Islet of Langerhans (tissue), 1 donor: ENCODE measurements around the gene MAP3K1.
"Not testable (repeated sequence)": the region's sequence is repeated elsewhere in the genome, so short reads cannot be mapped to it uniquely, and the experiment has no call there.

Source experiments
- FAIRE-seq: peaks from one replicate; lab custom pipeline; 2011; peaks lifted over from hg19 to GRCh38; lab: Jason Lieb, UNC

The MAP3K1 gene

DNA sequence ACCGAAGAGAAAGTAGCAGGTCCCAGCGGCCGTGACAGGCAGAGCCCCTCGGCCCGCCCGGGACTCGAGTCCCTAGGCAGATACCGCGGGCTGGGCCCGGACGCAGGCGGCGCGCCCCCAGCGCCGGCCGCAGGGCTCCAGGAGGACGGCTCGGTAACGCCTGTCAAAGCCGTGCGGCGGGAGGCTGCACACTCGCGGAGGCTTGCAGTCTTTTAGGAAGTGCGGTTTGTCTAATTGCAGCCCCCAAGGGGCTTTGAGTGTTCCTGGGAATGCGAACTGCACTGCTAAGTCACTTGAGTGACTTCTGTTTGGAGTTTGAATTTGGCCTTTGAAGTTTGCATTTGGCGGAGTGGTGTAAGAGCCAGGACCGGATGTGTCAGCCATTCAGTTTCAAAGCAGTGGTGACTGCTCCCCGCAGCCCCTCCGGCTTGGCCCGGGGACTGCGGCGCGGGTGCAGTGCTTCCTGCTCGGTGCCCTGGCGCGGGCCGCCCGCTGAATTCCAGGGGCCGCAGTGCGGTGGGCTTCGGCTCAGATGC lies 1.3 kb downstream of the MAP3K1 start:
- no peak for FAIRE-seq

DNA sequence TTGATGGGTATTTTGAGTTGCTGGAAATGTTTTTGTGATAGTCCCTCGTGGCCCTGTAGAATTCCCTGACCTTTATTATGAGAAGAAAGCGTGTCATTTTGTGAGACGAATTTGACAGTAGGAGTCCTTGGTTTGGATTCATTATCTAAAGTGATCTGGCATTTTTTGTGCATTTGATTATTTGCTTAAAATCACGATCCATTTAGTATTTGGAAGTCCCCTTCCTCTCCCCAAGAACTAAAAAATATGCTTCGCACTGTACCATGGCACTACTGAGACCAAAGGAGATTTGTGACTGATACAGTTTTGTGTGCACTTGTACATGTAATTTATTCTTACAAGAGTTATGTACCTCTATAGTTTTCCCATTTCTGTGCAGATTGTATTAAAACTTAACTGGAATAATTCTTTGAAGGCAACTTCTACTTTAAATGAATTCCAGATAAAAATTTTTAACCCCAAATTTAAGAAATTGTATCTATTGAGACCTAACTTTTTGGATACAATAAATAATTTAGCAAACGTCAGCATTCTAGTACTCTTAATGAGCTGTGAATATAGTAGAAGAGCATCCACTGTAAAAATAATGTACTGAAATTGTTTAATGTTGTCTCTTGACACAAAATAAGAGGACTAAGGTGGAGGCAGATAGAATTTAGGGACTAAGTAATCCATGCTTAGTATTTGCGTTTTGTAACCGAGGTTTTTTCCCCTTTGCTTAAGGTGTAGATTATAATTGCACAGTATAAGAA lies 2.1 kb downstream of the MAP3K1 start:
- FAIRE-seq, result no peak

DNA sequence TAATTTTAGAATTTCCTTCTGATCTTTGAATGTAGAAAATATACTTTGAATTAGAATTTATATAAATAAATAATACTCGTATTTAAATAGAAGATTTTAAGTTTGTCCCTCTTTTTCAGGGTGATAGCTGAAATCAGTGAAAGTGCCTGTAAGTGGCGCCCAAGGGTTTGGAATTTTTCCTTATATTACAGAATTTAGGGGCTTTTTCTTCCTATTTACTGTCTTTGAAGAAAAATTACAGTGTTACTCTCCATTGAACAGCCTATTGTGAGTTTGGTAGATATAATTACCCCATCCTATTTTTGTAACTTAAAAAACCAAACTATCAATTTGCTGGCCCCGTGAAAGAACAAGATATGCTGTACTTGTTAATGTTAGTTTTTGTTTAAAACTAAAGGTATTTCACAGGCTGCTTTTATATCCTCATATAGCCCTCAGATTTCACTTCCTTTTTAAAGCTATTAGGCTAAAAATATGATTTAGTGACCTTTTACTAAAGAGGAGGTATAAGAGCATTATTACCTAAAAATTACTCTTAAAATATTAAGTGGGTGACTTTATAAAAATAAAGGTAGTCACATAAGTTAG lies 3.2 kb downstream of the MAP3K1 start:
- FAIRE-seq, result no peak

DNA sequence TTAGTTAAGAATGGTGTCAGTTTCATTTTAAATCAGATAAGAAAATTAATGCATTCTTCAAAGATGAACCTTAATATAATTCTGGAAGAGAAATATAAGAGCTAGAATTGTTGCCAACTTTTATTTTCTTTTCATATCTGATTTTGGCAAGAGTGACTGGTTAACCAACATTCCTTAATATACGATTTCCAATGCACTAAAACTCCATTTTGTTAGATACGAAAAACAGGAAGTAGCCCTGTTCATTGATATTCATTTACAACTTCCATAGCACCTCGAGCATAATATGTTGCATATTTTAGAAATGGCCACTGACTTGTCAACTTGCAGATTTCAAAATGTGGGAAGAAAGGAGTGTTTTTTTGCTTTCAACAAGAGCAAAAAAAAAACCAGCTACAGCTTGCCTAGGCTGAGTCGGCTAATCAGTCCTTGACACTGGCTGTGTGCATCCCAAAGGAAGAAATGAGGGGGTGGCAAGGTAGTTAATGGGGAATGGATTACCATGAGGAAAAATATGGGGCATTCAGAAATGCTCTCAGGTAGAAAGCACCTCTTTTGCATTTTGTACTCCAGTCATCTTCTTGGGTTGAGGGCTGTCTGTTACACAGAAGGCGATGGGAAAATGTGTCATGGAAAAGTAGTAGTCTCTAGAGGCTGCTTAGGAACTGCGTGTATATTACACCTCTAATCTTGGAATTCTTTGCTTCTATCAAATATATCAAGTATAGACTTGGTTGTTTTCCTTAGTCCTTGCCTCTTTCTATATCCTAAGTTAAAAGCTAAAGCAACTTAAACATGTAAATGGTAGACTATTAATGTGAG lies 3.9 kb downstream of the MAP3K1 start:
- FAIRE-seq, result no peak

DNA sequence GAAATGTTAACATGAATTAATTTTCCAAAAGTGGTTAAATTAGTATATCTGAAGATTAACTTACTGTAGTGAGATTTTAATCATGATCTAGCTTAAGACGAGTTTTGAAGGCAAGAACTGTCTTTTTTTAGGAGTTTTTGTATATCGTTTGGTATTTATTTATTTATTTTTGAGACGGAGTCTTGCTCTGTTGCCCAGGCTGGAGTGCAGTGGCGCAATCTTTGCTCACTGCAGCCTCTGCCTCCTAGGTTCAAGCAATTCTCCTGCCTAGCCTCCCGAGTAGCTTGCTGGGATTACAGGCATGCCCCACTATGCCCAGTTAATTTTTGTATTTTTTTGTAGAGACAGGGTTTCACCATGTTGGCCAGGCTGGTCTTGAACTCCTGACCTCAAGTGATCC lies 6.5 kb downstream of the MAP3K1 start:
- not testable (repeated sequence) for FAIRE-seq

DNA sequence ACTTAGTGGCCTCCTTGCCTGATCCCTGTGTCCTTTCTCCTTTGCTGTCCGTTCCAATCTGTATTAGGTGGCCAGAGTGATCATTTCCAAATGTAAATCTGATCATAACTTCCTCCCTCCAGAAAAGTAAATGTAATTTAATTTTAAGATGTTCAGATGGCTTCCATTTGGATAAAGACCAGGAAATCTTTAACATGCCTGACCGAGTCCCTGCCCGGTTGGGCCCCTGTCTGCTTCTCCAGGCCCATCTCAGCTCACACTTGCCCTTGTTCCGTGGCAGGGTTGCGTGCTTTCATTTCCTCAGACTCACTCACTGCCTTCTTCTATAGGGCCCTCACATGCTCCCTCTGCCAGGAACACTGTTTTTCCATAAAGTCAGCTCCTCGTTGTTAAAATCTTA lies 7.6 kb downstream of the MAP3K1 start:
- no peak for FAIRE-seq

DNA sequence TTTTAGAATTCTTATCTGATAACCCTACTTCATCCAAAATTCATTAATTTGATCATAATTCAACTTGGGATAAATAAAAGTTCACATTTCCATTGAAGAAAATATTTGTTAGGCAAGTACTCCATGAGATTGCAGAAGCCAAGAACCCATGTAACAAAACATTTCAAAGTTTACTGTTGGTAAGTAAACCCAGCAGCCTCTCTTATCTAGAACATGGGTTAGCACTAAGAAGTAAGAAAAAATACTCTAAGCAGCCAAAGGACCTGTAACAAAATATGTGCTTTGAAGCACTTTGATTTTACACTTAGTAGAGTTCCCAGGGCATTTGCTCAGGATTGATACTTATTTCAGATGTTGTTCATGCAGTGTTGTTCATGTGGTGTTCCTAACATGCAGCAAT lies 8.7 kb downstream of the MAP3K1 start:
- no peak for FAIRE-seq

DNA sequence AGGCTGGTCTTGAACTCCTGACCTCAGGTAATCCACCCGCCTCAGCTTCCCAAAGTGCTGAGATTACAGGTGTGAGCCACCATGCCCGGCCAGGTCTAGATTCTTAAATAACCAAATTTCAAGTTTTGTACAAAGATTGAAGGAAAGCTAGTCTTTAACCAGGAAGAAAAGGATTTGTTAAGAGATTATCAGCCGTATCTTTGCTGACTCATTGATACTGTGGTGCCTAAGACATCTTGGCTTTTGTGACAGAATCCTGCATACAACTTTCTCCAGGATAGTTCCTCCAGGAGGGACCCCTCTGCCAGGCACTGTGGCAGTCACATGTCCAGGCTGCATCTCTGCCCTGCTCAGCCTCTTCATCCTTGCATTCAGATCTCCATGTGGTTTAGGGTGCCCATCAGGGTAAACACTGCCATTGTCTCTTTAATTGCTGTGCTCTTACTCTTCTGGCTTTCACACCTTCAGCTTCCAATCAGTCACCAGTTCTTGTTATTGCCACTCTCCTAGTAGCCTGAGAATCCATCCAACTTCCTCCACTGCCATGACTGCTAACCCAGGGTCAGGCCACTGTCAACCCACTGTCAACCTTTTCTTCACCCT lies 10.0 kb downstream of the MAP3K1 start:
- FAIRE-seq, result no peak

DNA sequence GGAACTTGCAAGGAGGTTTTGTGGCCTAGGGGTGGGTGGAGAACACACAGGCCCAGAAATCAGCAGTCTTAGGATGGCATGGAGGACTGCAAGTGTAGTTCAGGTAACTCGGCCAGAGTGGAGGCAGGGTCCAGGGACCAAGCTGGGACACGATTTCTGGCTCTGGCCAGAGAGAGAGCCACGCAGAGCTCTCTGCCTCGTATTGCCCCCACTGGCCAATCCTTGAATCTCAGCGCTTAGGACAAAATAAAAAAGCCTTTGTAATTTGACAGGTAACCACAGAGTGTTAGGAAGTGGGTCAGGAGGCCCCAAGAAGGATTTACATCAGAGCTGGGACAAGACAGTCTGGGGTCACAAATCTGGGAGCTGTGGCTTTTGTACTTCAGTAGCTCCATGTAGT lies 11.7 kb downstream of the MAP3K1 start:
- FAIRE-seq, result no peak

DNA sequence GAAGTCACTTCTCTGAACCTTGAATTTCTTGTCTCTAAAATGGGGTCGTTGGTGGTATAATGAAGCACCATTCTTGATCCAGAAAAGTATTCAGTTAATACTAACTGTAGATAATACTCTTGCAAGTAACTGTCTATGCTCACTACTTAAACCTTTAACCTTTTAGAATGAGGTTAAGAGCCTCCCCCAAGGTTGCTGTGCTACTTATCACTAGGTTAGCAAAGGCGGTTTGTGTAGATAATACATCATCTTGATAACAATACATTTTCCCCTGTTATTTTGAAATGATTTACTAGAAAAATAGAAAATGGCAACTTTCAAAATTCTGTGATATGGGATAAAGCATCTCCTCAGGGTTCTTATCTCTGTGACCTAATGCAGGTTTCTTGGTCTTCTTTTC lies 12.6 kb downstream of the MAP3K1 start:
- FAIRE-seq, result no peak

DNA sequence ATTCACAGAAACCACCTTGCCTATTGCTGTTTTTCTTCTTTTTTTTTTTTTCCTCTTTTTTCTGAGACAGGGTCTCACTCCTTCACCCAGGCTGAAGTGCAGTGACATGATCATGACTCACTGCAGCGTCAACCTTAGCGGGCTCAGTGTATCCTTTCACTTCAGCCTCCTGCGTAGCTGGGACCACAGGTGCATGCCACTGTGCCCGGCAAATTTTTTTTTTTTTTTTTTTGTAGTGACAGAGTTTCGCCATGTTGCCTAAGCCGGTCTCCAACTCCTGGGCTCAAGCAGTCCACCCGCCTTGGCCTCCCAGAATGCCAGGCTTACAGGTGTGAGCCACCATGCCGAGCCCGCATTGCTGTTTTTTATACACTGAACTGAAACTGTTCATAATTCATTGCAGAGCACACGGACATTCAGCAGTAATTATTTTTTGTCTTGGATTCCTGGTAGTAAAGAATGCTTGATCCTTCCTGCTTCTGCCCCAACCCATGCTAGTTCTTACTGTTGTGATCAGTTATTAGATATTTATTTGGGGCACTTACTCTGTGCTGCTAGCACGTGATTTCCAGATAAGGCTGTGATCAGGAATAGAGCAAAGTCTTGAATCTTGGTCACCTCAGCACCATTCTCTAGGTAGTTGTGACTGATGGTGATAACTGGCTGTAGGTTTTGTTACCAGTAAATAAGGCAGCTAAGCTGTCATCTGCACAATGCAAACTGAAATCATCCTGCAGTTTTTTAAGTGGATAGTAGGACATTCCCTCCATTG lies 14.0 kb downstream of the MAP3K1 start:
- FAIRE-seq, result no peak

DNA sequence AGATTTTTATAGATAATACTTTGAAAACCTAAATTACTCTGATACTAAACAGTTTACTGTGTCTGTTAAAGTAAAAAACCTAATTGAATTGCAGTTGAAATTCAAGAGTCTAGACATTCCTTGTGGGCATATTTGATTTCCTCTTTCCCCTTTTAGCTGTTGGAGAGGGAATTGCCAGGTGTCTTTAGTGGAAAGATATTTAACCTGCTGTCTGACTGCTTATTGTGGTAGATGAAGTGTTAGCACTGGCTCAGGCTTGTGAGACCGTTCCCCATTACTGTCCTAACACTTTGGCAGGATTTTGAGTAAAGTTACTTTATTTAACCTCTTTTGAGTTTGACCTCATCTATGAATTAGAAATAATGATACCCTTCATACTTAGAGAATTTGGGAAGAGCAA lies 16.4 kb downstream of the MAP3K1 start:
- FAIRE-seq, result no peak

DNA sequence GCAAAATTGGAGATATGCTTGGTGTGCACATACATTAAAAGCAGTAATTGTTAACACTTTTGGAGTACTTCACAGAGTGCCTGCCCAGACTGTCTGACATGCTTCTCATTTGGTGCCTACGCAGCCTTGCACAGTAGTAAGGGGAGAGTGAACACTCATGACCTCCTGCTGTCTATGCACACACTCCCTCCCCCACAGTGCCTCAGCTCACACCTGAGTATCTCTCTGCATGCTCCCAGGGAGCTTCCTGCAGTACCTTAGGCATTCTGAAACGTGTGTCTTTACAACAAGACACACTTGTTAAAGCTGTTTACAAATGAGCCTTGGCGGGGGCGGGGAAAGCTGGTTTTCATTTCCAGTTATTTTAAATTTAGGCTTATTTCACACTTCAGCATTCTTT lies 18.0 kb downstream of the MAP3K1 start:
- FAIRE-seq, result no peak

DNA sequence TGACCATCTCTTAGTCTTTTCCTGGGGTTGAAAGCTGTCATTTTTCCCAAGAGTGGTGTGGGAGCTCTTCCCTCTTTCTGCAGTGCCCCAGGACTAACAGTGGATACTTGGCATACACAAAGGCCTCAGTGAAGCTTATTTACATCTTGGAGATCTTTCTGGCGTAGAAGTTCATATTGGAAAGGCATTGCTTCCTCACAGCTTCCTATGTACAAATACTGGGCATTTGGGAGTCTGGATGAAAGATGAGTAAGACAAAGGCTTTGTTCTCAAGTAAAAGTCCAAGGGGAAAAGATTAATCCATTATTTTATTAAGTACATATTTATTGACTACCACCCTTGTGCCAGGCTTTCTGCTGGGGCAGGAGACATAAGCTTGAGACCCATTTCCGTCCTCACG lies 22.0 kb downstream of the MAP3K1 start:
- no peak for FAIRE-seq

DNA sequence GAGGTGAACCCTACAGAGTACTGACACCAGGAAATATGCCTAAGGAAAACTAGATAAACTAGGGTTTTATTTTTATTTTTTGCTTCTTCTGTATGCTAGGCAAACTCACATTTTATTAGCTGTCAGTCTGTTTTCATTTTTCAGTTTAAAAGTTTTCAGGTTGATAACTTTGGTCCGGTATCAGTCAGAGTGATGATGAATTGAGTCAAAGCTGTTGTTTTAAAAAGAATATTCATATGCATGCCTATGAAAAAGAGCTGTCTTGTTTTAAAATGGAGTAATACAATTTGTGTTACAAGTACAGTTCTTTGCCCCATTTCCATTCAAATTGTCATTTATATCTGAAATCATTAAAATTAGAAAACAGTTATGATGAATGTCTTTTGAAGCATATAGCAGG lies 22.6 kb downstream of the MAP3K1 start:
- no peak for FAIRE-seq

DNA sequence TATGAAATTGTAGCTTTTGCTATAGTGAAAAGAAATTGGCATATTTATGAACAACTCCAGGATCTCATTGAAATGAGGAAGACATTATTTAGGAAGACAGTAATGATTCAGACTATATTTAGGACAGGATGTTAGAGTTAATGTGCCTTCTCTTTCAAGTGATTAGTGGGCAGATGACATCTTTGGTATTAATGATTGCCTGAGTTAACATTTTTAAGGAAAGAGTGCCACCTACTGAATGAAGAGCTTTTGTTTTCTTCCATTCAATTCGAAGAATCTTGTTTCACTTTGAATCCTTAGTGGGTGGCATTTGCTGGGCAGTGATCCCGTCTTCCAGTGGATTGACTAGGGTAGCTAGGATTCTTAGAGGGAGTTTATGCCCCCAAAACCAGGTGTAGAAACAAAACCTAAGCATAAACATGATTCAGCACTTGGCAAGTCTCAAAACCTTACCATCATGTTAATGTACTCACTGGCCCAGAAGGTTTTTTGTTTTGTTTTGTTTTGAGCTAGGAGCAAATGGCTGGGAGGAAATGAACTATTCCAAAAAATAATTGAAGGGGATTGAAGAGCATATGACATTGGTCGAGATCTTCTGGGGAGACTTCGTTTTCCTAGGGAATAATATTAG lies 23.2 kb downstream of the MAP3K1 start:
- FAIRE-seq, result peak; percentile 99

DNA sequence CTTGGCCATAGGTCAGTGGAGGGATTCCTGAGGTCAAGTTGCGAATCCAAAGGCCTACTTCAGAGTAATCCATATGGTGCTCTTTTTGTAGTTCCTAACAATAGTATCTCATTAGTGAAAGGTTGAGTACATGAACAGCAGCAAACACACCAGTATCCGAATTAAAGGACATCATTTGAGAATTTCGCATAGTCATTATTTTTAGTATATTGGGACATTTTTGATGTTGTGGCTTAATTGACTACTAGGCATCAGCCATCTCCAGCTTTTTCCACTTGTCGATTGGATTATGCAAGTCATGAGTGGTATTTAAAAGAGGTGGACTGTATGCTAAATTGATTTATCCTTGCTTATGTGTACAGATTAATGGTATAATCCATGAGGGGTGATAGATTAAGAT lies 23.7 kb downstream of the MAP3K1 start:
- FAIRE-seq, result no peak

DNA sequence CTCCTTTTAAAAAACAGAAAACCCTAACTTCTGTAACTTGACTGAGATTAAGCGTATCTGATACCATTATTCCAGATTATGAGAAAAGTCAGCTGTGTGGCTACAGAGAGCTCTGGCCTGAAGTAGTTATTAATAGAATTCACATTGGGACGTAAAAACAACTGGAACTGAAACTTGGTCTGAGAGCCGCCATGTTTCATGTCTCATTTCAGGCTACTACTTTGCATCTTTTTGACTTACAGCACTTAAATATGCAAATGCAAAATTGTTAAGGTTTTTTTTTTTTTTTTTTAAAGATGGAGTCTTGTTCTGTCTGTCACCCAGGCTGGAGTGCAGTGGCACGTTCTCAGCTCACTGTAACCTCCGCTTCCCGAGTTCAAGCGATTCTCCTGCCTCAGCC lies 25.2 kb downstream of the MAP3K1 start:
- FAIRE-seq, result no peak

DNA sequence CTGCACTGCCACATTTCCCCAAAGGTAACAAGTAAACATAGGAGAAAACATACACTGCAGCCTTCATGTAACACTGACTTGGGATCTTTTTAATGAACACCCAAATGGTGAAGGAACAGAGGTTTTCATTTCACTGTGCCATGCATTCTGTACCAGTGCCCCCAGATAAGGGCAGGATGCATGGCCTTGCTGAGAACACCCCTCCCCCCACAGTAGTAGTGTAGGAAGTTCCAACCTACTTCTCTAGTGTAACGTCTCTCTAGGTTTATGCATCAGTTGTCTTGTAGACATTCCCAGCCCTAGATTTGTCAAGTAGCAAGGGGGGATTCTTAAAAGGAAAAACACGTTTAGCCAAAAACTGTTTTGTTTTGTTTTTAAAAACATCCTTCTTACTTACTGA lies 29.9 kb downstream of the MAP3K1 start:
- no peak for FAIRE-seq

DNA sequence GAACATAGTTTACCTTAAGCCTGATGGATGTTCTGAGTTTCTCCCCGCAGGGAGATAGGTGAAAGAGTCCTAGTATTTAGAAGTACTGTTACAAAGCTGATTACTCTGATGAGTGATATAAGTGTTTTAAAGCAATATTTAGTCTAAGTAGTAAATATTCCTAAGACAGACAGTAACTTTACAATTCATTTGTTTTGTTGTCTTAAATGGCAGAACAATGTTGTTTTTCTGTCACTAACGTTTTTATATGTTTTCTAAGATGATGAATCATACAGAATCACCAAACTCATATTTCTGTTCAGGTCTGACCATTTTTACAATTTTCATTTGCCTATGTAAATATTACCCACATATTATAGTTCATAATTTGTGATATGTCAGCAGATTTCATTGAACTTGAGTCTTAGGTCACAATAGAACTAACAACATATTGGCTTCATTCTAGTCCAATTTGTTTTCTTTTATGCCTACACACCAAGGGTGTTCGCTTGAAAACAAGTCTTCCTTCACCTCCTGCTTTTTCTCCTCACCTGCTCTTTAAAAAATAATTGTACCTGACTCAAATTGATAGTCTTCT lies 30.6 kb downstream of the MAP3K1 start:
- FAIRE-seq, result peak; percentile 27

DNA sequence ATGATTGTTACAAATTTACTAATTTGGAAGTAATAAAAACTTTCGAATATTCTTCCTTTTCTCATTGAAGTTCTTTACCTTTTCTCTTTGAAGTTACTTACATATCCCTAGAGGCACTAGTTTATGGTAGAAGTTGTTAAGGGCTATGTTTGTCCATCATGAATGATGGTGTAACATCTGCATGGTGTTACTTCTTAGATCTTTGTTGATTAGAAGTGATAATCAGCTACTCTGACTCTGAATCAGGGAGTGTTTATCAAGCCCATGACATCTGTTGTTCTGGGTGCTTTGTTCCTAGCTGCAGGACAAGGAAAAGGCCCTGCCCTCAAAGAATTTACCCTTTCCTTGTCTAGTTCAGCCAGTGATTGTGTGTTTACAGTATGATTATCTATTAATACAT lies 32.9 kb downstream of the MAP3K1 start:
- no peak for FAIRE-seq
